CD4-positive, alpha-beta T cell (primary cell): Measurements from ENCODE around the gene PPM1L. TPM values are rescaled to one million over a fixed set of nuclear protein-coding genes. Genes with fewer than 3 reads are reported as not detected.

Source experiments
- ATAC-seq: fragments of 200-7000 bp; cut with Tn5 transposase; one replicate; pipeline ENCODE4 v1.10.0; 2022; ENCODE audit warnings: mild to moderate bottlenecking; ENCODE audit not compliant: poor library complexity
- CTCF ChIA-PET: fragments of 350-600 bp; sonication (Branson Sonifier 250); formaldehyde crosslinking; loops from one replicate; lab custom pipeline; 2021; ENCODE audit warnings: antibody characterized with exemption, inconsistent platforms; lab: Charles Lee
- POLR2A ChIA-PET: fragments of 350-600 bp; sonication (Branson Sonifier 250); formaldehyde crosslinking; loops from one replicate; lab custom pipeline; 2021; ENCODE audit warnings: antibody characterized with exemption, inconsistent platforms; lab: Charles Lee
- DNase-seq, 14 experiments: peaks; one replicate each; pipeline ENCODE4 v3.0.0-alpha.2; 2013 to 2020; ENCODE audit warnings: mixed read lengths in 2 of 14
- H3K27ac ChIP-seq, 2 donors: one replicate each; pipeline versions ENCODE4 v1.5.1 to v1.7.0; 2013; ENCODE audit warnings: low read length in 2 of 2, low read depth in 1 of 2, mild to moderate bottlenecking in 1 of 2
- H3K27me3 ChIP-seq, 2 experiments: 1 replicate in 1 of 2; 2 replicates in 1 of 2; pipeline versions ENCODE4 v1.6.1 to v1.7.0; 2013; ENCODE audit warnings: low read length in 2 of 2, control low read depth in 1 of 2, mild to moderate bottlenecking in 1 of 2, moderate library complexity in 1 of 2; ENCODE audit not compliant: insufficient read depth in 2 of 2, control insufficient read depth in 1 of 2
- H3K36me3 ChIP-seq: one replicate; pipeline ENCODE4 v1.6.1; 2013; ENCODE audit warnings: low read length, control low read depth; ENCODE audit not compliant: insufficient read depth
- H3K4me1 ChIP-seq: one replicate; pipeline ENCODE4 v1.6.1; 2013; ENCODE audit warnings: low read length, control low read depth; ENCODE audit not compliant: insufficient read depth
- H3K4me3 ChIP-seq: one replicate; pipeline ENCODE4 v1.5.1; 2013; ENCODE audit warnings: mild to moderate bottlenecking, low read length, moderate library complexity
- H3K9me3 ChIP-seq, 2 experiments: 1 replicate in 1 of 2; 2 replicates in 1 of 2; pipeline versions ENCODE4 v1.6.1 to v1.7.0; 2013; ENCODE audit warnings: low read length in 2 of 2, mild to moderate bottlenecking in 2 of 2, control low read depth in 1 of 2, moderate library complexity in 1 of 2; ENCODE audit not compliant: control insufficient read depth in 1 of 2, insufficient read depth in 1 of 2
- H3K27ac Mint-ChIP-seq: one replicate; pipeline ENCODE4 v1.8.0; 2020; ENCODE audit warnings: mixed read lengths
- H3K27me3 Mint-ChIP-seq: one replicate; pipeline ENCODE4 v1.8.0; 2021; ENCODE audit warnings: mixed read lengths
- H3K36me3 Mint-ChIP-seq: one replicate; pipeline ENCODE4 v1.8.0; 2021; ENCODE audit warnings: low read depth, mixed read lengths
- H3K4me1 Mint-ChIP-seq: one replicate; pipeline ENCODE4 v1.8.0; 2021; ENCODE audit warnings: low read depth, mixed read lengths
- H3K4me3 Mint-ChIP-seq: one replicate; pipeline ENCODE4 v1.8.0; 2020; ENCODE audit warnings: mild to moderate bottlenecking, mixed read lengths
- H3K9me3 Mint-ChIP-seq: one replicate; pipeline ENCODE4 v1.8.0; 2020; ENCODE audit warnings: mixed read lengths
- intact Hi-C, 2 experiments: fragments of 100-400 bp; cut with DNase I in 1 of 2; cut with micrococcal nuclease in 1 of 2; formaldehyde crosslinking; loops; one replicate each; pipeline versions ENCODE4 v1.15.1 to v1.9.0; 2023 to 2025; cut with DNase I, micrococcal nuclease
- total RNA-seq, 174 experiments: library from RNA in 2 of 174; stranded (reverse) in 2 of 174; gene quantifications; one replicate each; pipeline ENCODE4 v1.2.3 and lab custom pipeline; 2021 to 2026
- TF ChIP-seq, protein P1 (sequence below): fragments of 200-600 bp; IDR thresholded peaks from one replicate; pipeline ENCODE4 v1.8.0; 2022; ENCODE audit warnings: antibody characterized with exemption, mild to moderate bottlenecking

Gene PPM1L
- total RNA-seq, 2 experiments from 2014 or later, result 3.0 to 3.4 TPM

DNA sequence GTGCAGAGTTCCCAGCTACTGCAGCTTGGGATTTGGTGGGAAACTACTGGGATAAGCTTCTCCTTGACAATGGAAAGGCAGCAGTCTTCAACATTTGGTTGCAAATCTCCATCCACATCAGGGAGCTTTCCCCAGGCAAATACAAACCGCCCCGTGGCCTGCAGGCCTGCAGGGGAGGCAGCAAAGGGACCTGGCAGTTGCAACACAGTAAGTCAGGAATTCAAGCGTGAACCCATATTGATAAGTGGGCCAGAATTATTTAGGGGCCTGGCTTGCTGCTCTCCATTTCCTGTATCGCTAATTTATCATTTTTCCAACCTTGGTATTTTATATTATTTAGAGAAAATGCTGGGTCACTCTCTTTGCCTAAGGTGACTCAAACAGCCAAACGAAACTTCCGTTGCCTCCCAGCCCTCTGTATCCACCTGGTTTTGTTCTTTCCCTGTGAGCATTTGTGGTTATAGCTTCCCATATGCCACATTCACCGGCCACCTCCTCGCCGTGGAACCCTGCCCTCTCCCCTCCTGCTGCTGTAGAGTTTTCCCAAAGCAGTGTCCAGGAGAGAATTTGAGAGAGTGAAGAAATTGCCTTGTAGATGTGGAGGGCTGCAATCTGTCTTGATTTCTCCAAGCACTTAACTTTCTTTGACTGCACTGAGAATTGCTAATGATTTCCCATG is 314.4 kb downstream of the PPM1L start:
- Mint-ChIP-seq H3K27ac (no peak overlapping the region), H3K4me3 (no peak overlapping the region)
- CTCF ChIA-PET, result no interaction called here

DNA sequence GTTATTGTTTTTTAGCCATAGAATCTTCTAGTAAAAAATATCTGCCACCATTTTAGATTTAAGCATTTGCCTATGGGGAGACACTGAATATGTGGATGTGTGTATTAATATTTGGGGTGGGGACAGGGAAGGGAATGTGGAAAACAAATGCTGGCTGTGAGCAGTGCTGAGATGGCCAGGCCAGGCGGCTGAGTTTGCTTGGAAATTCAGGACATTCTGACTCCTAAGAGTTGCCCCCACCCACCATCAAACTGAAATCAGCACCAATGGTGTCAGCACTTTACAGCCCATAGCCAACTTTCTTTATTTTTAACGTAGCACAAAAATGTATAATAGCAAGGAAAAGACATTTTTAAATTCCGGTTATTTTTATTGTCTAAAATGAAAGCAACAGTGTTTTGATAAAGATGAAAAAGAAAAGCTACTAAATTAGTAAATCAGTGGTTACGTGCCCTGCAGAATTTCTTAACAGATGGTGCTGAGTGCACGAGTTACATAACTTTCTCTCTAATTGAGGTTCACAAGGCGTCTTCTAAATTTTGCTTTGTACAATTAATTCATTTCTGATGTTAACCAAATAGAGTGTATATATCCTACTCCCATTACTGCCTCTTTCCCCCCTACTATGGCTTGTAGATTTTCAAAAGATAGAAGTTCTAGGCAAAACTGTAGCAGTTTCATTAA is 315.1 kb downstream of the PPM1L start:
- no peak overlapping the region for H3K4me3 ChIP-seq
- no peak for DNase-seq
- Mint-ChIP-seq H3K27me3 (no peaks in the 10 kb centered on the region), H3K4me1 (no peaks in the 10 kb centered on the region), H3K27ac (no peak overlapping the region), H3K9me3 (no peaks in the 10 kb centered on the region), H3K36me3 (no peaks in the 10 kb centered on the region), H3K4me3 (no peak overlapping the region)
- intact Hi-C loops, result no loop called here
- TF ChIP-seq, protein P1, sequence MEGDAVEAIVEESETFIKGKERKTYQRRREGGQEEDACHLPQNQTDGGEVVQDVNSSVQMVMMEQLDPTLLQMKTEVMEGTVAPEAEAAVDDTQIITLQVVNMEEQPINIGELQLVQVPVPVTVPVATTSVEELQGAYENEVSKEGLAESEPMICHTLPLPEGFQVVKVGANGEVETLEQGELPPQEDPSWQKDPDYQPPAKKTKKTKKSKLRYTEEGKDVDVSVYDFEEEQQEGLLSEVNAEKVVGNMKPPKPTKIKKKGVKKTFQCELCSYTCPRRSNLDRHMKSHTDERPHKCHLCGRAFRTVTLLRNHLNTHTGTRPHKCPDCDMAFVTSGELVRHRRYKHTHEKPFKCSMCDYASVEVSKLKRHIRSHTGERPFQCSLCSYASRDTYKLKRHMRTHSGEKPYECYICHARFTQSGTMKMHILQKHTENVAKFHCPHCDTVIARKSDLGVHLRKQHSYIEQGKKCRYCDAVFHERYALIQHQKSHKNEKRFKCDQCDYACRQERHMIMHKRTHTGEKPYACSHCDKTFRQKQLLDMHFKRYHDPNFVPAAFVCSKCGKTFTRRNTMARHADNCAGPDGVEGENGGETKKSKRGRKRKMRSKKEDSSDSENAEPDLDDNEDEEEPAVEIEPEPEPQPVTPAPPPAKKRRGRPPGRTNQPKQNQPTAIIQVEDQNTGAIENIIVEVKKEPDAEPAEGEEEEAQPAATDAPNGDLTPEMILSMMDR, result no peak
- H3K36me3 ChIP-seq, result no peaks in the 10 kb centered on the region
- no peak for ATAC-seq
- ChIA-PET CTCF (no interaction called here), POLR2A (no interaction called here)
- H3K27ac ChIP-seq, result no peak overlapping the region
- H3K27me3 ChIP-seq, result no peaks in the 10 kb centered on the region
- no peaks in the 10 kb centered on the region for H3K9me3 ChIP-seq
- H3K4me1 ChIP-seq, result no peaks in the 10 kb centered on the region

More for the DNA sequence above, 314.4 kb downstream of the PPM1L start:
- H3K36me3 ChIP-seq, result no peaks in the 10 kb centered on the region
- no peak overlapping the region for H3K4me3 ChIP-seq
- ATAC-seq (no peak), DNase-seq (no peak)
- Mint-ChIP-seq H3K36me3 (no peaks in the 10 kb centered on the region), H3K9me3 (no peaks in the 10 kb centered on the region), H3K4me1 (no peaks in the 10 kb centered on the region), H3K27me3 (no peaks in the 10 kb centered on the region)
- POLR2A ChIA-PET, result no interaction called here
- no peaks in the 10 kb centered on the region for H3K4me1 ChIP-seq
- intact Hi-C loops, result no loop called here
- no peaks in the 10 kb centered on the region for H3K27me3 ChIP-seq
- TF ChIP-seq, protein P1, result no peak
- H3K27ac ChIP-seq, result no peak overlapping the region
- H3K9me3 ChIP-seq, result no peaks in the 10 kb centered on the region

DNA sequence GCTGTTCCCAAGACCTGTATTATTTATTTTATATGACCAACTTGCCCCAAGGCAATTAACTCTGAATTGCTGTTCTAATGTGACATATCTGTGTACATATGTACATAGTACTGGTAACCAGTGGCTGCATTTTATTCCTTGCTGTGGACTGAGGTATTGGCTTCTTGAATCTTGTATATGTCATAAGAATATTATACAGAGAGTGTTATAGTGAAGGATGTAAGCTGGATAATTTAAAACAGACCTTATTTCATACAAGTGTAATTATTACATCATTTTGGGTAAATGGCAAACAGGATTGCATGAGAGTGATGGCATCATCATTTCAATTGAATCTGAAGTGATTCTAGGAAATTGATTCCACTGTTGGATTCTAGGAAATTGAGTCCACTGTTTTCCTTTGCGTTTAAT is 316.2 kb downstream of the PPM1L start:
- POLR2A ChIA-PET, result no interaction called here

More for the DNA sequence above, 316.2 kb downstream of the PPM1L start:
- H3K27ac ChIP-seq, result no peak overlapping the region
- no peak for DNase-seq
- intact Hi-C loops, result no loop called here
- H3K4me1 Mint-ChIP-seq, result no peaks in the 10 kb centered on the region
- no peak overlapping the region for H3K4me3 Mint-ChIP-seq
- no peaks in the 10 kb centered on the region for H3K4me1 ChIP-seq
- H3K36me3 Mint-ChIP-seq, result no peaks in the 10 kb centered on the region
- no peaks in the 10 kb centered on the region for H3K9me3 Mint-ChIP-seq
- no peak overlapping the region for H3K27ac Mint-ChIP-seq
- no peaks in the 10 kb centered on the region for H3K27me3 Mint-ChIP-seq
- CTCF ChIA-PET, result no interaction called here
- no peak for ATAC-seq
- TF ChIP-seq, protein P1, result no peak
- H3K4me3 ChIP-seq, result no peak overlapping the region
- H3K27me3 ChIP-seq, result no peaks in the 10 kb centered on the region
- H3K36me3 ChIP-seq, result no peaks in the 10 kb centered on the region
- H3K9me3 ChIP-seq, result no peaks in the 10 kb centered on the region
